Stimulated activated CD4-positive, alpha-beta T cell treated with anti-CD3 and anti-CD28 coated beads, TNF-alpha, amount 100 ng/mL, for 1 hour (primary cell): ENCODE data around the gene SYCE1.

Source experiments
- DNase-seq, 3 donors: peaks; one replicate each; pipeline ENCODE4 v3.0.0-alpha.2; 2020; ENCODE audit warnings: low read depth in 3 of 3, low spot score in 1 of 3

Gene SYCE1

DNA sequence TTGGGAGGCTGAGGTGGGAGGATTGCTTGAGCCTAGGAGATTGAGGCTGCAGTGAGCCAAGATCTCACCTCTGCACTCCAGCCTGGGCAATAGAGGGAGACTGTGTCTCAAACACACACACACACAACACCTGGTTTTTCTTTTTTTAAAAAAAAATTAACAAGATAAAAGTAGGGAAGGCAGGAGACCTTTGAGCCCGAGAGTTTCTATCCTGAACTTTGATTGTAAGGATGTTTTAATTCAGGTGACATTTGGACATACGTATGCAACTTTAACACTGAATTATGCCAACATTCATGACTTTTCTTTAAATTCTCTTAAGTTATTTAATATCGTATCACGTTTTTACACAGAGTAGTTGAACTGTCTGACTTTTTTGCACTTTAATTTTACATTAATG lies 49.9 kb downstream of the SYCE1 start:
- DNase-seq: no peak

DNA sequence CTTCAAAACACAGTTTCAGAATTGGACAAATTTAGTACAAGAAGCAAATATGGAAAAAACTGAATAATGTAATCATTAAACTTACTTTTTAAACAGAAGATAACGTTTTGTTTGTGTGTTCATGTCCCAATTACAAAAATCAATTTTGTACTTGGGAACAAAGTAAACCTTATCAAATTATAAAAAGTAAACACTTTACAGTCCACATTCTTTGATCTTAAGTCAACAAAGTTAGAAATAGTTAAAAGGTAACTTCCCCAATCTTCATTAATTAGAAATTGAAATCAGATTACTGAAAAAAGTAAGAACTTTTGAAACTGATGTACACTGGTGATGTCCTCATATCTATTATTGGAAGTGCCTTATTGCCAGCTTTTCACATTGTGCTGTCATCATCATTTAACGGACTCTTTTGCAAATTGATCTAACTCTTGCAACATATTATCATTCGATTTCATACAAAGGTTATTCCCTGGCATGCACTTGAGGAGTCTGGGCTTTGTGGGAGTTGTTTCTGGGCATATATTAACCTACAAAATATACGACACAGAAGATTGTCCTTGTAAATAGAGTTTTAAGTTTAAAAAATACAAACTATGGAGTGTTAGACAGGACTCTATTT lies 53.4 kb downstream of the SYCE1 start:
- DNase-seq: no peak

DNA sequence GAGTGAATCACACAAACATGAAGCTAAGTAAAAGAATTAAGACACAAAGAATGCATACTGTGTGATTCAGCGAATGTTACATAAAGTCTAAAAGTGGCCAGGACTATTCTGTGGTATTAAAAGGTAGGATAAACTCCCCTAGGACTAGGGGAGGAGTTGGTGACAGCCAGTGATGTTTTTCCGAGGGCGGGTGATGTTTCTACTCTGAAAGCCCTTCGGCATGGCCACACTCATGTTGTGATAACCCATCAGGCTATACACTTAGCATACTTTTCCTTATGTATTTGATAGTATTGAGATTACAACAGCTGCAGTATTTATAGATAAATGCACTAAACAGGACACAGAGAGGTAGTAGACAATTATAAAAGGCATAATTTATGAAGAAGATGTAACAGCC lies 54.0 kb downstream of the SYCE1 start:
- no peak for DNase-seq

DNA sequence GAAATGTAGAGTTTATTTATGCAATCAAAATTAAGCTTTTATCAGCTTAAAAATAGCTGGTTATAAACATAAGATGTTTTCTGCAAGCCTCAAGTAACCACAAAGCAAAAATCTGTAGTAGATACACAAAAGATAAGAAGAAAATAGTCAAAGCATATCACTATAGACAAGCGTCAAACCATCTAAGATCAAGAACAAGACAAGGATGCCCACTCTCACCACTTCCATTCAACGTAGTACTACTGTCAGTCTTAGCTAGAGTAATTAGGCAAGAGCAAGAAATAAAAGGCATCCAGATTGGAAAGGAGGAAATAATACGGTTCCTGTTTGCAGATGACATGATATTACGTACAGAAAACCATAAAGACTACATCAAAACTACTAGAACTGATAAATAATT lies 55.7 kb downstream of the SYCE1 start:
- no peak for DNase-seq
